Astrocyte (in vitro differentiated cells and primary cell): ENCODE measurements around the gene SLC35G1. TPM values are rescaled to one million over a fixed set of nuclear protein-coding genes. Genes with fewer than 3 reads are reported as not detected.

Source experiments
- DNase-seq: peaks from one replicate; pipeline ENCODE4 v3.0.0-alpha.2; 2010; ENCODE audit warnings: low read depth
- FAIRE-seq: peaks from 2 replicates; lab custom pipeline; 2011; peaks lifted over from hg19 to GRCh38; lab: Jason Lieb, UNC
- H2AFZ ChIP-seq: 2 replicates; pipeline ENCODE4 v1.6.0; 2012; ENCODE audit warnings: low read depth, low read length, inconsistent platforms
- H3K27ac ChIP-seq: 2 replicates; pipeline ENCODE4 v1.5.1; 2011; ENCODE audit warnings: low read depth, low read length, inconsistent platforms
- H3K27me3 ChIP-seq: 2 replicates; pipeline ENCODE4 v1.6.0; 2011; ENCODE audit warnings: low read length, inconsistent platforms; ENCODE audit not compliant: insufficient read depth
- H3K36me3 ChIP-seq: 2 replicates; pipeline ENCODE4 v1.5.1; 2011; ENCODE audit warnings: low read length, inconsistent platforms; ENCODE audit not compliant: insufficient read depth
- H3K4me1 ChIP-seq: 2 replicates; pipeline ENCODE4 v1.5.1; 2011; ENCODE audit warnings: low read length, inconsistent platforms; ENCODE audit not compliant: insufficient read depth
- H3K4me2 ChIP-seq: 2 replicates; pipeline ENCODE4 v1.6.0; 2012; ENCODE audit warnings: low read length, inconsistent platforms
- H3K4me3 ChIP-seq: 2 replicates; pipeline ENCODE4 v1.5.1; 2011; ENCODE audit warnings: low read depth, mild to moderate bottlenecking, low read length, inconsistent platforms; ENCODE audit not compliant: insufficient read depth
- H3K79me2 ChIP-seq: 2 replicates; pipeline ENCODE4 v1.6.0; 2012; ENCODE audit warnings: mild to moderate bottlenecking, low read length, inconsistent platforms; ENCODE audit not compliant: insufficient read depth
- H3K9ac ChIP-seq: 2 replicates; pipeline ENCODE4 v1.6.0; 2012; ENCODE audit warnings: mild to moderate bottlenecking, low read length, inconsistent platforms
- H3K9me3 ChIP-seq: 2 replicates; pipeline ENCODE4 v1.5.1; 2012; ENCODE audit warnings: low read depth, mild to moderate bottlenecking, low read length, inconsistent platforms; ENCODE audit not compliant: insufficient read depth
- H4K20me1 ChIP-seq: 2 replicates; pipeline ENCODE4 v1.6.0; 2012; ENCODE audit warnings: low read length, inconsistent platforms; ENCODE audit not compliant: insufficient read depth
- H3K27ac Mint-ChIP-seq: one replicate; pipeline ENCODE4 v1.8.0; 2021; ENCODE audit warnings: mild to moderate bottlenecking, mixed read lengths; ENCODE audit not compliant: unreplicated experiment
- H3K27me3 Mint-ChIP-seq: one replicate; pipeline ENCODE4 v1.8.0; 2021; ENCODE audit warnings: low read depth, mixed read lengths; ENCODE audit not compliant: unreplicated experiment
- H3K36me3 Mint-ChIP-seq: one replicate; pipeline ENCODE4 v1.8.0; 2021; ENCODE audit warnings: low read depth, mixed read lengths; ENCODE audit not compliant: unreplicated experiment
- H3K4me1 Mint-ChIP-seq: one replicate; pipeline ENCODE4 v1.8.0; 2021; ENCODE audit warnings: low read depth, mixed read lengths; ENCODE audit not compliant: unreplicated experiment
- H3K4me3 Mint-ChIP-seq: one replicate; pipeline ENCODE4 v1.8.0; 2021; ENCODE audit warnings: mild to moderate bottlenecking, moderate library complexity, mixed read lengths; ENCODE audit not compliant: unreplicated experiment
- H3K9me3 Mint-ChIP-seq: one replicate; pipeline ENCODE4 v1.8.0; 2021; ENCODE audit warnings: mild to moderate bottlenecking, mixed read lengths; ENCODE audit not compliant: unreplicated experiment
- EZH2 ChIP-seq: IDR thresholded peaks from 2 replicates; pipeline ENCODE4 v1.6.1; 2012; ENCODE audit warnings: mild to moderate bottlenecking, low read length, inconsistent platforms; ENCODE audit not compliant: insufficient read depth
- total RNA-seq: library from RNA; stranded (reverse); gene quantifications from 2 replicates; pipeline ENCODE4 v1.2.1, GENCODE V29; 2021
- TF ChIP-seq, protein P1 (sequence below): IDR thresholded peaks from 2 replicates; pipeline ENCODE4 v1.5.1; 2011; ENCODE audit warnings: low read depth, mild to moderate bottlenecking, inconsistent platforms, low read length, moderate library complexity; ENCODE audit not compliant: insufficient read depth

Gene SLC35G1
- total RNA-seq, 1 donor from 2014 or later: 3.5 TPM

DNA sequence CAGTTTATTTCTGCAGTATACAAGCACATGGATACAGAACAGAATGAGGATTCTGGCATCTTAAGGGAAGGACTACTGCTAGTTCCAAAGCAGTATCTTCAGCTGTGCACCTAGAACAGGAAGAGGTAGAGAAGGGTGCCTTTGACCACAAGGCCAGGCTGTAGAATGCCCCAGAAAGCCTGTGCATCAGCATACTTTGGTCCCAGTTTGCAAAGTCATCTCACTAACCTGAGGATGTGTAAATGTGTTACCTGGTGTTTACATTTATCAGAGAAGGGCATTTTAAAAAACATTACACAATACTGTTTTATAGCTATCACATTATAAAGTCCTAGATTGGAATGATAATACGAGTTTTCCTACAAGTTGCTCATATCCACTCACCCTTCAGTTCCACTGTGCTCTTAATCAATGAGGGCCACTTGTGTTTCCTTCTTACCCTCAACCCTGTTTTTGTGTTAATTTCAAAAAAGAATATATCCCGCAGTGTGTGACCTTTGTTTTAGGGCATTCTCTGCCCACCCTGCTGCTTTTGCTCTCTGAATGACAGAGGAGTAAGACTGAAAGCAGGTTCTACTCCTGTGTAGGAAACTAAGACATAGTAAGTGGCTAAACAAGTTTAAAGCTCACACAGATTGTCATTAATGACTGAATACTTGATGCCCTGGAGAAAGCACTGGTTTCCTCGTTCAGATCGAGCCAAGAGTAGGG lies 3.4 kb downstream of the SLC35G1 start:
- Mint-ChIP-seq H3K36me3 (no peaks in the 10 kb centered on the region), H3K27me3 (peaks cover 9% of the 10 kb centered on the region), H3K9me3 (no peaks in the 10 kb centered on the region), H3K4me1 (no peaks in the 10 kb centered on the region), H3K4me3 (no peak overlapping the region), H3K27ac (no peak overlapping the region)
- H3K4me3 ChIP-seq: no peak overlapping the region
- DNase-seq (no peak), FAIRE-seq (no peak)
- no peaks in the 10 kb centered on the region for H3K27me3 ChIP-seq
- no peaks in the 10 kb centered on the region for H4K20me1 ChIP-seq
- no peak overlapping the region for H3K9ac ChIP-seq
- no peaks in the 10 kb centered on the region for H3K9me3 ChIP-seq
- H3K36me3 ChIP-seq: no peaks in the 10 kb centered on the region
- H3K27ac ChIP-seq: no peak overlapping the region
- peaks cover 4% of the 10 kb centered on the region for H3K4me1 ChIP-seq
- H2AFZ ChIP-seq: no peak overlapping the region
- TF ChIP-seq, protein P1, sequence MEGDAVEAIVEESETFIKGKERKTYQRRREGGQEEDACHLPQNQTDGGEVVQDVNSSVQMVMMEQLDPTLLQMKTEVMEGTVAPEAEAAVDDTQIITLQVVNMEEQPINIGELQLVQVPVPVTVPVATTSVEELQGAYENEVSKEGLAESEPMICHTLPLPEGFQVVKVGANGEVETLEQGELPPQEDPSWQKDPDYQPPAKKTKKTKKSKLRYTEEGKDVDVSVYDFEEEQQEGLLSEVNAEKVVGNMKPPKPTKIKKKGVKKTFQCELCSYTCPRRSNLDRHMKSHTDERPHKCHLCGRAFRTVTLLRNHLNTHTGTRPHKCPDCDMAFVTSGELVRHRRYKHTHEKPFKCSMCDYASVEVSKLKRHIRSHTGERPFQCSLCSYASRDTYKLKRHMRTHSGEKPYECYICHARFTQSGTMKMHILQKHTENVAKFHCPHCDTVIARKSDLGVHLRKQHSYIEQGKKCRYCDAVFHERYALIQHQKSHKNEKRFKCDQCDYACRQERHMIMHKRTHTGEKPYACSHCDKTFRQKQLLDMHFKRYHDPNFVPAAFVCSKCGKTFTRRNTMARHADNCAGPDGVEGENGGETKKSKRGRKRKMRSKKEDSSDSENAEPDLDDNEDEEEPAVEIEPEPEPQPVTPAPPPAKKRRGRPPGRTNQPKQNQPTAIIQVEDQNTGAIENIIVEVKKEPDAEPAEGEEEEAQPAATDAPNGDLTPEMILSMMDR: no peak
- no peak for TF ChIP-seq EZH2
- peaks cover 13% of the 10 kb centered on the region for H3K79me2 ChIP-seq
- H3K4me2 ChIP-seq: no peak overlapping the region

DNA sequence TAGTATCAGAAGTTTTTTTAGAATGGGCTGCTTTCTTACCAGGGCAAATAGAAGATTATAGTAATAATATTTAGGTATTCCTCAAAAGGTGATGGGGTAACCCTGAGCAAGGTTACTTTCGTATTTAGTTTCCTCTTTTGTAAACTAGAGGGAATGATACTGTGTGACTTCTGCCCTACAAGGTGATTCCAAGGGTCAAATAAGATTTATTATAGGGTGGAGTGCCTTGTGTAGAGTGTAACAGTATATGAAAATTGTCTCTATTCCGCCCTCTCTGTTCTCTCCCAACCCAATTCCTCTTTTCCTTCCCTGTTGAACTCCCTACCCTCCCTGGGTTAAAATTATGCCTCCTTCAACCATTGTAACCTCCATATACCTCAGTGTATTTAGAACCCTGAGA lies 5.3 kb downstream of the SLC35G1 start:
- no peak for TF ChIP-seq EZH2
- TF ChIP-seq, protein P1: no peak
- H3K4me3 Mint-ChIP-seq: no peak overlapping the region
- H3K4me1 Mint-ChIP-seq: no peaks in the 10 kb centered on the region
- H2AFZ ChIP-seq: no peak overlapping the region
- H4K20me1 ChIP-seq: no peaks in the 10 kb centered on the region
- FAIRE-seq: no peak
- H3K27me3 Mint-ChIP-seq: peaks cover 9% of the 10 kb centered on the region
- H3K27me3 ChIP-seq: no peaks in the 10 kb centered on the region
- H3K4me3 ChIP-seq: no peak overlapping the region
- H3K79me2 ChIP-seq: peaks cover 12% of the 10 kb centered on the region
- no peak overlapping the region for H3K4me2 ChIP-seq
- no peaks in the 10 kb centered on the region for H3K36me3 Mint-ChIP-seq
- H3K27ac Mint-ChIP-seq: no peak overlapping the region
- no peaks in the 10 kb centered on the region for H3K9me3 ChIP-seq
- H3K36me3 ChIP-seq: no peaks in the 10 kb centered on the region
- H3K4me1 ChIP-seq: peaks cover 4% of the 10 kb centered on the region
- H3K9ac ChIP-seq: no peak overlapping the region
- H3K9me3 Mint-ChIP-seq: no peaks in the 10 kb centered on the region
- DNase-seq: no peak
- H3K27ac ChIP-seq: no peak overlapping the region

DNA sequence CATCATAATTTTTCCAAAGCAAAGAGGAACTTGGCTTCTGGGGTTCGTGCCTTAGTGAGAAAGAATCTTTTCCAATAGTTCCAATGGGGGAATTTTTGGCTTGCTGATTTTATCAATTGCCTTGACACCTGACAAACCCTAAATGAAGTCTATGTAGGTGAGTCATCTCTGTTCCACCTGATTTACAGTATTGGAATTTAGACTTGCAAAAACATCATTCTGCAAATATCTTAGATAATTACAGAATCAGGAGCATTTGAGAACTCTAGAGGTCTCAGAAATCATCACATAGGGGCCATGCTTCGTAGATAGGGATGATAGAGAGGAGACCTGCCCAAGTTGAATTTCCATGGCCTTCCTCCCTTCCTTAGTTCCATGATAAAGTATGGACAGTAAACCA lies 9.3 kb downstream of the SLC35G1 start:
- Mint-ChIP-seq H3K36me3 (peaks cover 1% of the 10 kb centered on the region), H3K9me3 (no peaks in the 10 kb centered on the region), H3K27me3 (no peaks in the 10 kb centered on the region), H3K4me3 (no peak overlapping the region), H3K27ac (no peak overlapping the region), H3K4me1 (no peaks in the 10 kb centered on the region)
- Histone ChIP-seq H3K27ac (no peak overlapping the region), H3K27me3 (no peaks in the 10 kb centered on the region), H3K9me3 (no peaks in the 10 kb centered on the region), H3K79me2 (peaks cover 3% of the 10 kb centered on the region), H3K9ac (no peak overlapping the region), H2AFZ (no peak overlapping the region), H3K4me1 (no peaks in the 10 kb centered on the region), H3K4me3 (no peak overlapping the region), H4K20me1 (no peaks in the 10 kb centered on the region), H3K4me2 (no peak overlapping the region), H3K36me3 (no peaks in the 10 kb centered on the region)
- DNase-seq: no peak
- FAIRE-seq: no peak
- TF ChIP-seq, protein P1: no peak
- no peak for TF ChIP-seq EZH2
